SK-N-MC (cell line): ENCODE results near the gene TSBP1.

Experiments used
- EZH2 ChIP-seq: fragments of 200-600 bp; sonication (generic); IDR thresholded peaks from one replicate; pipeline ENCODE4 v1.6.1; 2017; ENCODE audit warnings: antibody characterized with exemption
- FOXP2 ChIP-seq: optimal IDR thresholded peaks from 2 replicates; pipeline ENCODE3; 2011; ENCODE audit warnings: mild to moderate bottlenecking, moderate library complexity; ENCODE audit not compliant: insufficient read depth; ENCODE audit errors: extremely low read length, control extremely low read depth
- POLR2AphosphoS5 ChIP-seq: IDR thresholded peaks from 2 replicates; pipeline ENCODE4 v1.6.1; 2012; ENCODE audit warnings: mild to moderate bottlenecking, low read depth, low read length, borderline replicate concordance

DNA sequence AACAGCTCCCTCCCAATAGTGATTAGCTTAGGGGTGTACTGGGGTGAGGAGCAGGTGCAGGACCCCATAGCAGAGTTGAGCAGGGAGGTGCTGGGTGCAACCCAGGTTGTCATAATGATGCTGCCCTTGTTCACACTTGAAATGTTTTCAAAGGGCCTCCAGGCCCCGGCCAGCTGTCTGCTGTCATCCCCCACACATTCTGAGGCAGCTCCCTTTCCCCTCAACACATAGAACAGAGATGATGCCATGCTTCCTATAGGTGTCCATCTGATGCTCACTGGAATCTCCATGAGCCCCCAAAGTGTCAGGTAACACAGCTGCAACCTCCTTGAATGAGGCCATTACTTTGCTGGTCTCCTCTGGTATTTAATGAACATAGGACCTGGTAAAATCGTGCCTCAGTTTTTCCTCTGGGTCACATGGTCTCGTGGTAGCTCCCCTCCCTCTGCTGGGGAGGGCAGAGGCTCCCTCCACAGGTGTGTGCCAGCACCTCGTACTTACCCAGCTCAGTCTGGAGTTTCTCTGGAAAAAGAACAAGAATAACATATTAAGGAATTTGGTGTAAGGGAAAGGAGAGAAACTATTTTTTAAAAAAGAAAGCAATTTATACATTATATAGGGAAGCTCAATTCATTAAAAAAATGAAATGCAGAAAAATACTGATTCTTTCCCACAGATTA, 29.7 kb upstream of the TSBP1 start:
- TF ChIP-seq POLR2AphosphoS5, result no peak
- no peak for TF ChIP-seq EZH2
- TF ChIP-seq FOXP2, result no peak
